ENCODE data around the gene PLA2G15. TPM values are rescaled to one million over a fixed set of nuclear protein-coding genes. Genes with fewer than 3 reads are reported as not detected.

PLA2G15 gene
- total and polyA plus RNA-seq, 2 experiments from 2014 or later, result 24.2 to 31.7 TPM

DNA sequence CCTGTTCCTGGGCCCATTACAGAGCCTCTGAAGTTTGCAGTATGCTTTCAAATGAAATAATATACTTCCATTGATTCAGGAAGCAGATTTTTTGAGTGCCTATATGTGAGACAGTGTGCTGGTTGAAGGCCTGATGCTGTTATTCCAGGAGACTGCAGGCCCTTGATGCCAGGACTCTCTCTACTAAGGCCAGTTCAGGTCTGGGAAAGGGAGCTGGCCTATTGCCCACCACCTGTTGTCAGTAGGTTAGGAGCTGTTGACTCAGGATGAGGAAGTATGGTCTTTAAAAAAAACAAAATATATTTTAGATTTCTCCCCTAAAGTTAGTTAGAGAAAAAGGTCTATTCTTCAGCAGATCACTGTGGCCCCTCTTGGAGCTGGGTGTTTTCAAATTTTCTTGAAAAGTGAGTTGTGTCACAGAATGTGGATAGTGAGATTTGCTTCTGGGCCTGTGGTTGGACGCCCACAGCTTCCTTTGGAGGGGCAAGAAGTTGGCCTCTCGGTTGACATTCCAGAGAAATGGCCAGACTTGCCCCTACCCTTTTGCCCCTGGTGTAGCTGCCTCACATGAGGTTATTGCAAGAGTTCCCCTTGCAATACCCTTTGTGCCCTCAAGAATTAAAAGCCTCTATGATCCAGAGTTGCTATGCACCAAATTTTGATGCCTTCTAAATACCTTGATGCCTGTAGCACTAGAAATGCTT, 17.2 kb upstream of the PLA2G15 start:
- H4K20me1 ChIP-seq (ENCODE audit: insufficient read depth, poor library complexity, severe bottlenecking), result no peaks in the 10 kb centered on the region
- no peak overlapping the region for H2AFZ ChIP-seq
- H3K9me2 ChIP-seq (replicated peaks; ENCODE audit: insufficient read depth), result no peaks in the 10 kb centered on the region
- H3K79me2 ChIP-seq, result peaks cover 13% of the 10 kb centered on the region
- peaks cover 21% of the 10 kb centered on the region for H3K4me1 ChIP-seq (ENCODE audit: insufficient read depth)
- TF ChIP-seq, protein P1, sequence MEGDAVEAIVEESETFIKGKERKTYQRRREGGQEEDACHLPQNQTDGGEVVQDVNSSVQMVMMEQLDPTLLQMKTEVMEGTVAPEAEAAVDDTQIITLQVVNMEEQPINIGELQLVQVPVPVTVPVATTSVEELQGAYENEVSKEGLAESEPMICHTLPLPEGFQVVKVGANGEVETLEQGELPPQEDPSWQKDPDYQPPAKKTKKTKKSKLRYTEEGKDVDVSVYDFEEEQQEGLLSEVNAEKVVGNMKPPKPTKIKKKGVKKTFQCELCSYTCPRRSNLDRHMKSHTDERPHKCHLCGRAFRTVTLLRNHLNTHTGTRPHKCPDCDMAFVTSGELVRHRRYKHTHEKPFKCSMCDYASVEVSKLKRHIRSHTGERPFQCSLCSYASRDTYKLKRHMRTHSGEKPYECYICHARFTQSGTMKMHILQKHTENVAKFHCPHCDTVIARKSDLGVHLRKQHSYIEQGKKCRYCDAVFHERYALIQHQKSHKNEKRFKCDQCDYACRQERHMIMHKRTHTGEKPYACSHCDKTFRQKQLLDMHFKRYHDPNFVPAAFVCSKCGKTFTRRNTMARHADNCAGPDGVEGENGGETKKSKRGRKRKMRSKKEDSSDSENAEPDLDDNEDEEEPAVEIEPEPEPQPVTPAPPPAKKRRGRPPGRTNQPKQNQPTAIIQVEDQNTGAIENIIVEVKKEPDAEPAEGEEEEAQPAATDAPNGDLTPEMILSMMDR (IDR thresholded peaks at IDR 0.05; ENCODE audit: poor library complexity), result no peak
- no peak for TF ChIP-seq EZH2 (IDR thresholded peaks at IDR 0.05; ENCODE audit: borderline replicate concordance)
- no peak for TF ChIP-seq EZH2phosphoT487 (IDR thresholded peaks at IDR 0.05; ENCODE audit: low read depth, severe bottlenecking, unreplicated experiment)
- no peaks in the 10 kb centered on the region for H3K27me3 ChIP-seq
- no peak for DNase-seq (ENCODE audit: low spot score)
- peak overlapping the region; percentile 41 for H3K27ac ChIP-seq
- H3K36me3 ChIP-seq (replicated peaks; ENCODE audit: insufficient read depth, low read depth), result no peaks in the 10 kb centered on the region
- 82% methylated on average over 2 of the region's 2 CpGs for WGBS (ENCODE audit: low lambda C conversion rate, missing lambda C conversion rate)
- no peak overlapping the region for H3K4me2 ChIP-seq
- H3K9me3 ChIP-seq (ENCODE audit: low read depth), result no peaks in the 10 kb centered on the region
- no peak overlapping the region for H3K4me3 ChIP-seq

DNA sequence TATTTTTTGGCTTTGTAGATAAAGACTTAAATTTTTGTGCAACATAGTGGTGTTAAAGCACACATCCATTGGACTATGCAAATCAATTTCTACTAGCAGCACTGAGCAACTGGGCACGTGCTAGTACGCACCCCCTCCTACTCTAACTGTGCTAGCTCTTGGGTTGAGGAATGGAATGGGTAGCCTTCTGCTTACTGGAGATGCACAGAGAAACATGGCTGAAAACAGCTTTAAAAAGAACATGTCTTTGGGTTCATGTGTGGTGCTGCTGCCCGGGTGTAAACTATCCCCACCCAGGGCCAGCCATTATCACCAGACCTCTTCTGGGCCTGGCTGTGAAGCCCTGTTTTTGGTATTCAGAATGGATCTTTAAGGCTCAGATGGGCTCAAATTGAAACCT, 16.5 kb upstream of the PLA2G15 start:
- Histone ChIP-seq H3K9me2 (replicated peaks; ENCODE audit: insufficient read depth) (no peaks in the 10 kb centered on the region), H3K4me1 (ENCODE audit: insufficient read depth) (peaks cover 26% of the 10 kb centered on the region), H3K36me3 (replicated peaks; ENCODE audit: insufficient read depth, low read depth) (no peaks in the 10 kb centered on the region), H3K4me3 (no peak overlapping the region), H3K9me3 (ENCODE audit: low read depth) (no peaks in the 10 kb centered on the region), H3K4me2 (peak overlapping the region; percentile 19), H3K27me3 (no peaks in the 10 kb centered on the region), H4K20me1 (ENCODE audit: insufficient read depth, poor library complexity, severe bottlenecking) (peaks cover 6% of the 10 kb centered on the region), H2AFZ (no peak overlapping the region), H3K27ac (peak overlapping the region; percentile 41), H3K79me2 (peaks cover 19% of the 10 kb centered on the region)
- 75% methylated on average over 3 of the region's 3 CpGs for WGBS (ENCODE audit: low lambda C conversion rate, missing lambda C conversion rate)
- TF ChIP-seq EZH2 (IDR thresholded peaks at IDR 0.05; ENCODE audit: borderline replicate concordance) (no peak), EZH2phosphoT487 (IDR thresholded peaks at IDR 0.05; ENCODE audit: low read depth, severe bottlenecking, unreplicated experiment) (no peak)
- TF ChIP-seq, protein P1 (IDR thresholded peaks at IDR 0.05; ENCODE audit: poor library complexity), result no peak
- no peak for DNase-seq (ENCODE audit: low spot score)

DNA sequence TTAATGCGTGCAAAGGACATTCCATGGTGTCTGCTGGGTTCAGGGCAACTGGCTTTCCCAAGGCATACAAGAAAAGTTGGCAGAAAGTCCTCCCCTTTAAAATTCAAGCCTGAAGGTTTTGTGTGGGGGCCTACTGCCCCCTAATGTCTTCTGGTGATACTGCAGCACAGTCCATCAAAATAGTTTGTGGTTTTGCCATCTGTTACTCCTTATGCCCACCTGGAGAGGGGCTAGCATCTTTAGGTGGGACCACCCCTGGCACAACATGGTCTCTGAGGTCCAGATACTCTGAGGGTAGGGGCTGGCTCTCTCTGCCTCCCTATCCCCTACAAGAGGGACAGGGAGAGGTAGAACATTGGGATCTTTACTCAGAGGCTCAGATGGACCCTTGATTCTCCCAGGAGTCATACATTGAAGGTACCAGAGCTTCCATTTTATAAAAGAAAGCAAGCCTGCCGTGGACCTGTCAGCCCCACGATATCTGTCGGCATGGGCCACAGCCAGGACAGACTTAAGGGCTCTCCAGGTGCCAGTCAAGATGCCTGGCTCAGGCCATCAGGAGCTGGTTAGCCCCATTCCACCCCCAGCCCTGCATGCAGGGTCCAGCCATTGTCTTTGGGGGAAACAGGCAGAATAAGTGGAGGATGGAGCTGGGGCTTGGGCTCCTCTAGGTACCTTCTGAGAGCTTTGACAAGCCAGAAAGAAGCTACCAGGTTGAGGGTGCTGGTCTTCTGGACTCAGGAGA, 15.6 kb upstream of the PLA2G15 start:
- WGBS (ENCODE audit: low lambda C conversion rate, missing lambda C conversion rate), result 78% methylated on average over 4 of the region's 4 CpGs
- Histone ChIP-seq H3K27ac (peak overlapping the region; percentile 41), H3K4me1 (ENCODE audit: insufficient read depth) (peaks cover 29% of the 10 kb centered on the region), H3K4me2 (no peak overlapping the region), H3K79me2 (peaks cover 22% of the 10 kb centered on the region), H3K36me3 (replicated peaks; ENCODE audit: insufficient read depth, low read depth) (no peaks in the 10 kb centered on the region), H3K9me2 (replicated peaks; ENCODE audit: insufficient read depth) (no peaks in the 10 kb centered on the region), H2AFZ (no peak overlapping the region), H3K4me3 (no peak overlapping the region), H3K27me3 (no peaks in the 10 kb centered on the region), H4K20me1 (ENCODE audit: insufficient read depth, poor library complexity, severe bottlenecking) (peaks cover 9% of the 10 kb centered on the region), H3K9me3 (ENCODE audit: low read depth) (no peaks in the 10 kb centered on the region)
- TF ChIP-seq EZH2phosphoT487 (IDR thresholded peaks at IDR 0.05; ENCODE audit: low read depth, severe bottlenecking, unreplicated experiment) (no peak), EZH2 (IDR thresholded peaks at IDR 0.05; ENCODE audit: borderline replicate concordance) (no peak)
- TF ChIP-seq, protein P1 (IDR thresholded peaks at IDR 0.05; ENCODE audit: poor library complexity), result peak; percentile 85
- peak; percentile 80 for DNase-seq (ENCODE audit: low spot score)

Data from hepatocyte (in vitro differentiated cells).